Anterior cingulate cortex (tissue), 58 donors: ENCODE measurements around the gene ZNF335.
"Not testable (repeated sequence)": the region's sequence is repeated elsewhere in the genome, so short reads cannot be mapped to it uniquely, and the experiment has no call there.

Source experiments
- DNase-seq, 58 donors: peaks; one replicate each; lab custom pipeline; 2025; lab: John Stamatoyannopoulos, UW

The ZNF335 gene

GRCh38 chr20:45958593-45958992 lies 13.4 kb downstream of the ZNF335 start:
- no peak for DNase-seq

DNA sequence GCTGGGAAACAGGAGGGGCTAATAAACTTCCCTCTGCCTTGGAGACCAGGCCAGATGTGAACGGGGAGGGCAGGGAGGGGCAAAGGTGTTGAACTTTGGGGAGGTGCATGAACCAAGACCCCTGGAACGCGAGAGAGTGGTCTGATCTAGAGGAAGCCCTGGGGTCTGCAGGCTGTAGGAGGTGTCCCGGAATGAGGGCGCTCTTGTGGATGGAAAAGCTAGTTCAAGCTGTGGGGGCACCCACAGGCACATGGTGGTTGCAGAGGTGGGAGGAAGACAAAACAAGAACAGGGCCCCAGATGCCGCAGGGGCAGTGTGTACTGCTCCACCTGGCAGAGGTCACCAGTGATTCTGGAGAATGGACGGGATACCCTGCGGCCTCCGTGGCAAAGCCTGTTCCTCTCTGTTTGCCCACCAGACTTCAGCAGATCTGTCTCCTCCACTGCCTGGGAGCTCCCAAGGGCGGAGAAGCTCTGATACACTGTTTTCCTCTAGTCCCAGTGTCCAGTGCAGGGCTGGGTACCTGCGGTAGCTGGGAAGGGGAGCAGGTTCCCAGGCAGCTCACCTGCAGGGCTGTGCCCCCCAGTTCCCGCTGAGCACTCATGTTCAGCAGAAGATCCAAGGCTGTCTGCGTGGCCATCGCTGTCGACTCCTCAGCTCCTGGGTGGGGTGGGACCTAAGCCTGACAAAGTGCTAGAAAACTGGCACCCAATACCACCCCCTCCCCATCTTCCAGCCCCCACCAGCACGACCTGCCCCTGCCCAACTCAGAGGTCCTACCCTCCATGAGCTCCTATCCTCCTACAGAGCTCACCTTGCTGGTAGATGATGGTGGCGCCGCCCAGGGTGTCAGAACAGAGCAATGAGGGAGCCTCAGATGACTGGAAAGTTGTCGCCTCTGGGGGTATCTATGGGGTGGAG lies 14.7 kb downstream of the ZNF335 start:
- no peak for DNase-seq

DNA sequence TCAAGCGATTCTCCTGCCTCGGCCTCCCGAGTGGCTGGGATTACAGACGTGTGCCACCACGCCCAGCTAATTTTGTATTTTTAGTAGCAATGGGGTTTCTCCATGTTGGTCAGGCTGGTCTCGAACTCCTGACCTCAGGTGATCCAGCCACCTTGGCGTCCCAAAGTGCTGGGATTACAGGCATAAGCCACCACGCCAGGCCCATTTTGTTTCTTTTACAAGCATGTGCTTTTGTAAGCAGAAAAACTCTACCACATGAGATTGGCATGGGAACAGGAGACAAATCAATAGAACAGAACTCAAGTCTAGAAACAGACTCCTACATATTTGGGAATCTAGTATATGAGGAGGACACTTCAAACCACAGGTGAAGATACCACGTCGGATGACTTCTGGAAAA lies 15.7 kb downstream of the ZNF335 start:
- DNase-seq = not testable (repeated sequence)

GRCh38 chr20:45953672-45954071 lies 18.3 kb downstream of the ZNF335 start:
- DNase-seq = no peak

GRCh38 chr20:45952861-45953260 lies 19.1 kb downstream of the ZNF335 start:
- no peak for DNase-seq

DNA sequence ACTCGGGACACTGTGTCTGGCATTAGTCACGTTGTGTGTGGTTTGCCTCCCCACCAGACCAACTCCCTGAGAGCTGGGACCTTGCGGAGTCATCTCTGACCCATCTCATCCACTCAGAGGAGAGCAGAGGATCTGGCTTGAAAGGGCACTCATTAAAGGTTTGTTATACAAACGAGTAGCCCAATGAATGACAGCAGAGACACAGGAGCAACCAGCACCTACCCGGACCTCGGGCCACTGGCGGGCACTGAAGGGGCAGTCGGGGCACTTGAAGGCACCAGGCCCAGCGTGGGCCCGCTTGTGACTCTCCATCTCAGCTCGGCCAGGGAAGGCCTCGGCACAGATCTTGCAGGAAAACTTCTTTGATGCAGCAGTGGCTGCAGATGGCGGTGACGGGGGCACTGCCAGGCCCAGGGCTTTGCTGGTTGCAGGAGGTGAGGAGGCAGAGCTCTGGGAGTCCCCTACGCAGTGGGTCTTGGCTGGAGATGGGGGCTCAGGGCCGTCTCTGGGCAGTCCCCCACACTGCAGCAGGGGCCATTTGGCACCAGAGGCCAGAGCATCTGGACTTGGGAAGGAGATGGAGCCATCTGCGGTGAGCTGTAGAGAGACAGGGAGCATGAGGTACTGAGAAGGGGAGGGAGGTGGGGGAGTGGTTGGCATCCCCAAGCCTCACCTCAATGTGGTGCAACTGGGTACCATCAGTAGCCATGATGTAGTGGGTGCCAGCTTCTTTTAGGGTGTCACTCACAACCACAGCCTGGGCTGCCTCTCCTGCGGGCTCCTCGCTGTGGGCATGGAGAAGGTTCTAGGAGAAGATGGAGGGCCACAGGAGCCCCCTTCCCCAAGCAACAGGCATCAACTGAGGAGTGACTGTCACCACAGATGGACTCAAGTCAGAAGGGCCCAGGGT lies 19.8 kb downstream of the ZNF335 start:
- no peak for DNase-seq

DNA sequence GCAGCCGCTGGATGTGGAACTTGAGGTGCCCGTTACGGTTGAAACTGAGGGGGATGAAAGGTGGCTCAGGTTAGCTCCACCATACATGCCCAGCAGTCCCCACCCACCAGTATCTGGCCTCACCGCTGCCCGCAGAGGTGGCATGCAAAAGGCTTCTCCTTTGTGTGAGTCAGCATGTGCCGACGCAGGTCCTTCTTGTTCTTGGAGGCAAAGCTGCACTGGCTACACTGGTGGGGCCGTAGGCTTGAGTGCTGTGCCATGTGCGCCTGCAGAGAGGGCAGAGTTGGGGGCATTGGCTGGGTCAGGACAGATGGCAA lies 21.7 kb downstream of the ZNF335 start:
- no peak for DNase-seq

- DNase-seq = no peak
These were observed 22.3 kb downstream of the ZNF335 start for GRCh38 chr20:45949542-45950329.

DNA sequence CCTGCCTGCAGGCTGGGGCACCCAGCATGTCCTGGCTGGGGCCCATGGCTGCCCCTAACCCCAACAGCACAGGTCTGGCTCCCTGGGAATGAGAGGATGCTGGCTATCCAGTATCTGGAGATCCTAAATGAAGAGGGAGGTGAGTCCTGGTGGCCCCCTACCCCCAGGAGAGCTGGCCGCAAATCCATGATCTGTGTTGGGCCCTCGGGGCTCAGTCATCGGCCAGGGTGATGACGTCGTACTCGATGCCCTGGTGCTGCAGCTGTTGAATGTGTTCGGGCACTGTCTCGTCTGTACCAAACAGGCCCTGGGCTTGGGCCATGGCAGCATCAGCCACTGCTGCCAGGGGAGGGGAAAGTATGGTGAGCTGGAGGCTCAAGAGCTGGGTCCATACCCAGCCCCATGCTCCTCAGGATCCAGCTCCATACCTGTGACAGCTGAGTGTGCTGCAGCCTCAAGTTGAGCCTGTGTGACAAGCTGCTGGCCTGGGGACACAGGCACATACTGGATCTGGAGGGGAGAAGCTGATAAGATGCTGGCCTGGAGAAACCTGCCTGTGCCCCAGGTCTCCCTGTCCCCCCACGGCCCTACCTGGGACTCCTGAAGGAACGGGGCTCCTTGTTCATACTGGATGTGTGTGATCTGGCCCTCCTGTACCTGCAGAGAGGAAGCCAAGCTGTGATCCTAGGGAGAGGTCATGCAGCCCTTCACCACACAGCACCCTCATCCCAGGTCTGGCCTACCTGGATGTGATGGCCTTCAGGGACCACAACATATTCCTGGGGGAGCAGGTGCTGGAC lies 23.1 kb downstream of the ZNF335 start:
- peak in 1 of 58 donors; percentile 16 for DNase-seq

GRCh38 chr20:45948261-45948733 lies 23.7 kb downstream of the ZNF335 start:
- DNase-seq = no peak

DNA sequence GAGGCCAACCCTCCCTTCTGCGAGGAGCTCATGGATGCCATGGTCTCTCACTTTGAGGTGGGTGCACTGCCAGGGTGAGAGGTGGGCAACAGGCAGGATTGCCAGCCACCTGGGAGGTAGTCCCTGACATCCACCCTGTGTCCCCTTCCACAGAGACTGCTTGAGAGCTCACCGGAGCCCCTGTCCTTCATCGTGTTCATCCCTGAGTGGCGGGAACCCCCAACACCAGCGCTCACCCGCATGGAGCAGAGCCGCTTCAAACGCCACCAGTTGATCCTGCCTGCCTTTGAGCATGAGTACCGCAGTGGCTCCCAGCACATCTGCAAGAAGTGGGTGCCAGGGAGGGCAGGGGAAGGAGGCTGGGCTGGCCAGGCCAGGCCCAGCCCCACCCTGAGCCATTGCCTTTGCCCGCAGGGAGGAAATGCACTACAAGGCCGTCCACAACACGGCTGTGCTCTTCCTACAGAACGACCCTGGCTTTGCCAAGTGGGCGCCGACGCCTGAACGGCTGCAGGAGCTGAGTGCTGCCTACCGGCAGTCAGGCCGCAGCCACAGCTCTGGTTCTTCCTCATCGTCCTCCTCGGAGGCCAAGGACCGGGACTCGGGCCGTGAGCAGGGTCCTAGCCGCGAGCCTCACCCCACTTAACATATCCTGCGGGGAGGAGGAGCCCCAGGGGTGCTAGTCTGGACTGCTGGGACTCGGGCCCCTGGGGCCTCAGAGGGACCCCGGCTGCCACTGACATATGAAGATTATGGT lies 24.7 kb downstream of the ZNF335 start:
- no peak for DNase-seq

- peak in 3 of 58 donors; percentile 12 to 24 (median 18) for DNase-seq
These were observed 25.6 kb downstream of the ZNF335 start for GRCh38 chr20:45946149-45946970.

DNA sequence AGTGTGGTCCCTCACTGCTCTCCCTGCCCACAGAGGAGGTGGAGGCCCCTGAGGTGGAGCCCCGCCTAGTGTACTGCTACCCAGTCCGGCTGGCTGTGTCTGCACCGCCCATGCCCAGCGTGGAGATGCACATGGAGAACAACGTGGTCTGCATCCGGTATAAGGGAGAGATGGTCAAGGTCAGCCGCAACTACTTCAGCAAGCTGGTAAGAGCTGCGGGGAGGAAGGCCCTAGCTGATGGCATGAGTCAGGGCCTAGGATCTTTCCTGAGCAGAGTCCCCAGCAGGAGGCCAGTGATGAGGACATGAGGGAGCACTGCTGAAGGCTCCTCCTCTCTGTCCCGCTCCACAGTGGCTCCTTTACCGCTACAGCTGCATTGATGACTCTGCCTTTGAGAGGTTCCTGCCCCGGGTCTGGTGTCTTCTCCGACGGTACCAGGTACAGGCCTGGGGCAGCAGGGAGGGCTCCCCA lies 26.3 kb downstream of the ZNF335 start:
- no peak for DNase-seq

DNA sequence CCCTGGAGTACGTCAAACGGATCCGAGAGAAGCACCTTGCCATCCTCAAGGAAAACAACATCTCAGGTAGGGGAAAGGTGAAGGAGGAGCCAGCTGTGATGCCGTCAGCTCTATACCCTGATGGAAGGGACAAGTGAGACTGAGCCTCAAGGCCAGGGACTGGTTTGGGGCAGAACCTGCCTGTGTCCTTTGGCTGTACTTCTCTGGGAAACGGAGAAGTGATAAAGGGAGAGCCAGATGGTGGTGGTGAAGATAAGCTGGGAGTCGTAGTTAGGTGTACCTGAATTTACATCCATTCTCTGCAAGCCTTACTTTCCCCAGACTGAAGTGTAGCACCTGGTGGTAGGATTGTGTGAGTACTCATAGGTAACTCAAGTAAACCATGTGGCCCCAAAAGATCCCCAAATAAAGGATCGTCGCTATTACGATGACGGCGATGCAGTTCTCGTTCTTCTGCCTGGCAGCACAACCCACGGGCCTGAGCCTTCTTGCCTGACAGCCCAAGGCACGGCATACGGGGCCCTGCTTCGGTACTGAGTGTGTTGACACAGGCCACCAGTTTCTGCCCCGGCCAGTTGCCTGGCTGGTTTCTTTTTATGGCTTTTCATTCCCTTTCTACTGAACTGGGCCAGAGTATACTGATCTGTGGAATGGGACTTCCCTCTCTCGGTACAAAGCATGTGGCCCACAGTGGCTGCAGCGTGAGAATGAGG lies 26.9 kb downstream of the ZNF335 start:
- no peak for DNase-seq

GRCh38 chr20:45944151-45944964 lies 27.6 kb downstream of the ZNF335 start:
- DNase-seq = peak in 3 of 58 donors; percentile 33 to 61 (median 35)

DNA sequence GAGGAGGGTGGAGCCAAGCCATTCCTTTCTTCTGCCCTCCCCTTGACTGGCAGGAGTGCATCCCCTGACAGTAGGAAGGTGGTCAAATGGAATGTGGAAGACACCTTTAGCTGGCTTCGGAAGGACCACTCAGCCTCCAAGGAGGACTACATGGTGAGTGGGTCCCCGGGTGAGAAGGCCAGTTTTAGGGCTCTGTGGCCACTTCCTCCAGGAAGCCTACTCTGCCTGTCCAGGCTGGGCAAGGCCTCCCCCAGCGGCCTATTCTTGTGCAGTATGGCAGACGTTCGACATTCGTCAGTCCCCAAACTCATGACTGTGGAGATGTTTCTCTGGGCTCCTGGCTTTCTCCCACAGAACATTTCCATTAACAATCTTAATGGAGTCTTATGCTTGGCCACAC lies 28.4 kb downstream of the ZNF335 start:
- DNase-seq = no peak
